ENCODE data around the gene TGFBR2. TPM values are rescaled to one million over a fixed set of nuclear protein-coding genes. Genes with fewer than 3 reads are reported as not detected.
A peak's percentile ranks its signal among the peaks of the same experiment; 100 is the strongest.

Gene TGFBR2
- total RNA-seq, 1 donor from 2014 or later, result 26.1 TPM

DNA sequence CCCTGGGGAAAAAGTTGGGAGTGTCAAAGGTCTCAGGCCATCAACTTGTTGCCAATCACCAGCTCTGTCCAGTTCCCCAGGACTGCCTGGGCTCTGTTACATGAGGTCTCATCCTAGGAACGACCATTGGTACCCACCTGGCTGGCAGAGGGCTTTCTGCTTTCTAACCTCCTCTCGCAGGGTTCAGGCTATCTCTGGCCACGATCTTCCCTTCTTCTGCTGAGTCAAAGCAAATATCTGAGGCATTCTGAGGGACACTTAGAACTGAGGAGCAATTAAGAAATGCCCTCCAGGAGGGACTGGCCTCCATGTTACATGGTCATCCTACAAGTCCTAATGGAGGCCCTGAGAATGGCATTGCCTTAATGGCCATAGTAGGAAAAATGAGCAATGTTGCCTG is 77.4 kb downstream of the TGFBR2 start:
- Mint-ChIP-seq H3K4me3 (no peak overlapping the region), H3K27ac (no peak overlapping the region), H3K27me3 (no peaks in the 10 kb centered on the region), H3K36me3 (peaks cover 48% of the 10 kb centered on the region), H3K4me1 (ENCODE audit: unreplicated experiment) (peaks cover 31% of the 10 kb centered on the region), H3K9me3 (no peaks in the 10 kb centered on the region)
- TF ChIP-seq, protein P1, sequence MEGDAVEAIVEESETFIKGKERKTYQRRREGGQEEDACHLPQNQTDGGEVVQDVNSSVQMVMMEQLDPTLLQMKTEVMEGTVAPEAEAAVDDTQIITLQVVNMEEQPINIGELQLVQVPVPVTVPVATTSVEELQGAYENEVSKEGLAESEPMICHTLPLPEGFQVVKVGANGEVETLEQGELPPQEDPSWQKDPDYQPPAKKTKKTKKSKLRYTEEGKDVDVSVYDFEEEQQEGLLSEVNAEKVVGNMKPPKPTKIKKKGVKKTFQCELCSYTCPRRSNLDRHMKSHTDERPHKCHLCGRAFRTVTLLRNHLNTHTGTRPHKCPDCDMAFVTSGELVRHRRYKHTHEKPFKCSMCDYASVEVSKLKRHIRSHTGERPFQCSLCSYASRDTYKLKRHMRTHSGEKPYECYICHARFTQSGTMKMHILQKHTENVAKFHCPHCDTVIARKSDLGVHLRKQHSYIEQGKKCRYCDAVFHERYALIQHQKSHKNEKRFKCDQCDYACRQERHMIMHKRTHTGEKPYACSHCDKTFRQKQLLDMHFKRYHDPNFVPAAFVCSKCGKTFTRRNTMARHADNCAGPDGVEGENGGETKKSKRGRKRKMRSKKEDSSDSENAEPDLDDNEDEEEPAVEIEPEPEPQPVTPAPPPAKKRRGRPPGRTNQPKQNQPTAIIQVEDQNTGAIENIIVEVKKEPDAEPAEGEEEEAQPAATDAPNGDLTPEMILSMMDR (conservative IDR thresholded peaks at IDR 0.05), result no peak
- no peak for DNase-seq (ENCODE audit: extremely low spot score, unreplicated experiment)

DNA sequence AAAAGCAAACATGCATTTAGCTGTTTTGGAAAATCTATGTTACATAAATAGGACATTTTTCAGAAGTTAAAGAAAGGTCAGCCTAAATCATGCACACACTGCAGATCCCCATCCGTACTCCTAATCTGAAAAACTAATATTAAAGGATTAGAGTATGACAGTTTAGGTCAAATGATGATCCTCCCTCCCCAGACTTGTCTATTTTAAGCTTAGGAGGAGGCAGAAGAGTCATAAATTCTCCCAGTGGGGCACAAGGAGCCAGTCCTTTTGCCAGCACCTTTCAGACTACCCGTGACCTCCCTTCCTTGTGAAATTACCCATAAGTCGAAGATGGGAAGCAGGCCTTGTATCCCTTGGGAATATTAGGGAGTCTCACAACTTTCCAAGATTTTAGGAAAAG is 78.0 kb downstream of the TGFBR2 start:
- no peaks in the 10 kb centered on the region for H3K9me3 Mint-ChIP-seq

DNA sequence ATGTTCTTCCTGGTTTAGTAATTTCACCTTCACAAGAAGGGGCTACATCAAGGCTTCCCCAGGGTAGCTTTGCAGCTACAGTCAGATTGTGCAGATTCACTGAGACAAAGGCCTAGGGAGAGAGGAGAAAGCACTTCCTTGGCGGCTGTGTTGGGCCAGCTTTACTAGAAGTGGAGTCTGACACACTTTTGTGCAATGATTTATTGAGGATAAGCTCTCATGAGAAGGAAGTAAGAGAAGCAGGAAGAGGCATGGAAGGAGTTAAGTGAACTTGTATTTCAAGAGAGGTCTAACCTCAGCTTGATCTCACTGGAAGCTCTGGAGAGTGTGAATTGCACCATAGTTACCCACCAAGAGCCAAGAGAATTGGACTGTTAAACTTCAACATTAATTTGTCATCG is 78.9 kb downstream of the TGFBR2 start:
- DNase-seq (ENCODE audit: extremely low spot score, unreplicated experiment), result no peak
- H3K9me3 Mint-ChIP-seq, result no peaks in the 10 kb centered on the region
- TF ChIP-seq, protein P1 (conservative IDR thresholded peaks at IDR 0.05), result no peak
- peaks cover 36% of the 10 kb centered on the region for H3K4me1 Mint-ChIP-seq (ENCODE audit: unreplicated experiment)
- peak overlapping the region; percentile 6 for H3K27ac Mint-ChIP-seq
- H3K36me3 Mint-ChIP-seq, result peaks cover 44% of the 10 kb centered on the region
- H3K4me3 Mint-ChIP-seq, result no peak overlapping the region
- H3K27me3 Mint-ChIP-seq, result no peaks in the 10 kb centered on the region

More for the DNA sequence above, 78.0 kb downstream of the TGFBR2 start:
- peaks cover 44% of the 10 kb centered on the region for H3K36me3 Mint-ChIP-seq
- DNase-seq (ENCODE audit: extremely low spot score, unreplicated experiment), result no peak
- H3K4me1 Mint-ChIP-seq (ENCODE audit: unreplicated experiment), result peaks cover 37% of the 10 kb centered on the region
- no peak overlapping the region for H3K27ac Mint-ChIP-seq
- TF ChIP-seq, protein P1 (conservative IDR thresholded peaks at IDR 0.05), result no peak
- H3K4me3 Mint-ChIP-seq, result no peak overlapping the region
- no peaks in the 10 kb centered on the region for H3K27me3 Mint-ChIP-seq

DNA sequence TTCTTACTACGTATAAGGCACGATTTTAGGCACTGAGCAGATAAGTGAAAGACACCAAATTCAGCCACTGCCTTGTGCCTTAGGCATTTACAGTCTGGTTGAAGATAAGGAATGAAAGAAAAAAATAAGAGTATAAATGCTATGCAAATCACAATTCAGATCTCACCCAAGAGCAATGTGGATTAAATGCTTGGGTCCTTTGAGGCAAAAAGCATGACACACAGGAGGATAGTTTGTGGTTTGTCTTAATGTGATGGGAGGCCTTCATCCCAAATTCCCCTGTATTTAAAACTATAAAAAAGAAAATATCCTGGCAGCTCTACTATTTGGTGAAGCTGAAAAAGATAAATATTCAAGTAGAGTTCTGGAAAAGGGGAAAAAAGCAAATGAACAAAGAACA is 79.8 kb downstream of the TGFBR2 start:
- no peaks in the 10 kb centered on the region for H3K27me3 Mint-ChIP-seq
- no peak overlapping the region for H3K4me3 Mint-ChIP-seq
- H3K4me1 Mint-ChIP-seq (ENCODE audit: unreplicated experiment), result peaks cover 27% of the 10 kb centered on the region
- no peak for DNase-seq (ENCODE audit: extremely low spot score, unreplicated experiment)
- H3K9me3 Mint-ChIP-seq, result no peaks in the 10 kb centered on the region
- no peak overlapping the region for H3K27ac Mint-ChIP-seq
- H3K36me3 Mint-ChIP-seq, result peaks cover 42% of the 10 kb centered on the region
- TF ChIP-seq, protein P1 (conservative IDR thresholded peaks at IDR 0.05), result no peak

DNA sequence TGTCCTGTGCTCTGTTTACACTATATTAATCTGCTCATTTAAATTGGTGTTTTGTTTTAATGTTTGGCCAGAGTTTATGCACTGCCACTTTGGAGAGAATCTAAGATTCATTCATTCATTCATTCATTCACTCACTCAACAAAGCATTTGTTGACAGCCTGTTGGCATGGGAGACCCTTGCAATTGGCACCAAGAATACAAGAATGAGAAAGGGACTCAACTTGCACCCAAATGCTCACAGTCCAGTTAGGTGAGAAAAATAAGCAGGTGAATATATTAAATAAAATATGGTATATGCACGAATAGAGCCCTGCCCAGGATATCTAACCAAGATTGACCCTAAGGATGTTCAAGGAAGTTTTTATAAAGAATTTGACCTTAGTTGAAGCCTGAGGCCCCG is 80.4 kb downstream of the TGFBR2 start:
- no peak overlapping the region for H3K4me3 Mint-ChIP-seq
- peaks cover 38% of the 10 kb centered on the region for H3K36me3 Mint-ChIP-seq
- peaks cover 20% of the 10 kb centered on the region for H3K4me1 Mint-ChIP-seq (ENCODE audit: unreplicated experiment)
- TF ChIP-seq, protein P1 (conservative IDR thresholded peaks at IDR 0.05), result no peak
- DNase-seq (ENCODE audit: extremely low spot score, unreplicated experiment), result no peak
- H3K27me3 Mint-ChIP-seq, result no peaks in the 10 kb centered on the region
- no peak overlapping the region for H3K27ac Mint-ChIP-seq
- H3K9me3 Mint-ChIP-seq, result no peaks in the 10 kb centered on the region
